Measurements from ENCODE around the gene KHK.

The KHK gene

GRCh38 chr2:27133195-27133875 is 46.8 kb downstream of the KHK start:
- no peak for DNase-seq (ENCODE audit: extremely low read depth, low read depth)
- peak overlapping the region; percentile 94 for H3K4me3 ChIP-seq (replicated peaks; ENCODE audit: low read depth, low read length)
- no peak for TF ChIP-seq CTCF (IDR thresholded peaks at IDR 0.05; ENCODE audit: low read depth, low read length, missing control alignments)

DNA sequence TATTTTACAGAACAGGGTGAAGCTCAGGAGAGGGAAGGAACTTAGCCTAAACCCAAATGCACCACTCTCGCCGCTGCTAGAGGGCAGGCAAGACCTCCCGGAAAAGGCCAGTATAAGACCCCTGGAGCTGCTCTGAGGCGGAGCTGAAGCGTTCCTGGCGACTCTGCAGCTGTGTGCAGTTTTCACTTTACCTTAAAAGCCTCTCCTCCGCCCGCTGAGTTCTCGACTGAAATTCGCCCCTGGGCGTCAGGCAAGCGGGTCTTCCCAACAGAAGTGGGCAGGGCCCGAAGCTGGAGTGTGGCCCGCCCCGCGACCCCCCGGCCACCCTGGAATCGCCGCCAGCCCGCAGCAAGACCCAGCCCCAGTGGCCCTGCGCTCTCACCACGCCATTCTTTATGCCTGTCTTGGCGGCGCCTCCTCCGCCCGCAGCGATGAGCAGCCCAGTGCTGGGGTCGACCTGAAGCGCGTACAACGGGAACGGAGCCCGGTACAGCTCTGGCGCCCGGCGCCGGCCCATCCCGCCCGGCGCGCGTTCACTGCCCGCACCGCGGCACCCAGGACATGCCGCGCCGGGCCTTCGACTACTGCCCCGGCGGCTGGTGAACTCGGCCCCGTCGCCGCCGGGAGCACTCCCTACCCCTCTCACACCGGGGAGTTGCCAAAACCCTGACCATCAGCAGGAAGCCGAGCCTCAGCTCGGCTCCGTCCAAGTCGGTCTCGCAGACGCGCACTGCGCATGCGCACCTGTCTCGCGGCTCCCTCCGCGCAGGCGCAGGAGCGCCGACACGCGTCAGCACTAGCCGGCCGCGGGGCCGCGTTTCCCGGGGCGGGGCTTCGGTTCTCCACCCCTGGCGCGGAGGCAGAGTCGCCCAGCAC is 47.6 kb downstream of the KHK start, which contains the start of gene PREB:
Gene PREB (minus strand): TSS at position 732 of the 876 bp plus-strand sequence. CDS start 215 bp downstream, at position 517.
- peak; percentile 79 for DNase-seq (ENCODE audit: extremely low read depth, low read depth)
- H3K4me3 ChIP-seq (replicated peaks; ENCODE audit: low read depth, low read length) = peak within 1 kb of the TSS; percentile 94
- TF ChIP-seq CTCF (IDR thresholded peaks at IDR 0.05; ENCODE audit: low read depth, low read length, missing control alignments) = peak; percentile 30

- DNase-seq (ENCODE audit: extremely low read depth, low read depth) = no peak
Observed at GRCh38 chr2:27134781-27135477, 48.4 kb downstream of the KHK start.

DNA sequence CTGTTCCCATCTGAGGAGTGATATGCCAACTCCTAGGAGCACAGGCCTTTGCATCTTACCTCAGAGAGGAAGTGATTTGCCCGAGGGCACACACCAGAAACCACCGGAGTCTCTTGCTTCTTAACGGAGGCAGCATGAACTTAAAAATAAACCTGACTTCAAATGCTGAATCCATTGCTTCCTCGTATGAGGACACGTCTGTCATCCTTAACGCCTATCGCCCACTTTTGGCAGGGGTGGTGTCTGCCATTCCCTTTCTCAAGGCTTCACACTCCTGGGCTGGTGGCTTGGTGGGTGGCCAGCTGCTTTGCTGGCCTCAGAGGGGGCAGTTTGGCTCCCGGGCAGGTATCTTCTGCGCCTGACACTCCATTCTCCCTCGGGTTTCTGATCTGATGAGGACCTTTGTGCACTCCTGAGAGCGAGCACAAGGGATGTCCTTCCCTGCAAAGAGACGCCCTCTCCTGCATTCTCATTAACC is 48.9 kb downstream of the KHK start:
- DNase-seq (ENCODE audit: extremely low read depth, low read depth) = no peak
- no peak for TF ChIP-seq CTCF (IDR thresholded peaks at IDR 0.05; ENCODE audit: low read depth, low read length, missing control alignments)
- H3K4me3 ChIP-seq (replicated peaks; ENCODE audit: low read depth, low read length) = no peak overlapping the region

More at GRCh38 chr2:27134781-27135477, 48.4 kb downstream of the KHK start:
- H3K4me3 ChIP-seq (replicated peaks; ENCODE audit: low read depth, low read length) = peak overlapping the region; percentile 94
- no peak for TF ChIP-seq CTCF (IDR thresholded peaks at IDR 0.05; ENCODE audit: low read depth, low read length, missing control alignments)

DNA sequence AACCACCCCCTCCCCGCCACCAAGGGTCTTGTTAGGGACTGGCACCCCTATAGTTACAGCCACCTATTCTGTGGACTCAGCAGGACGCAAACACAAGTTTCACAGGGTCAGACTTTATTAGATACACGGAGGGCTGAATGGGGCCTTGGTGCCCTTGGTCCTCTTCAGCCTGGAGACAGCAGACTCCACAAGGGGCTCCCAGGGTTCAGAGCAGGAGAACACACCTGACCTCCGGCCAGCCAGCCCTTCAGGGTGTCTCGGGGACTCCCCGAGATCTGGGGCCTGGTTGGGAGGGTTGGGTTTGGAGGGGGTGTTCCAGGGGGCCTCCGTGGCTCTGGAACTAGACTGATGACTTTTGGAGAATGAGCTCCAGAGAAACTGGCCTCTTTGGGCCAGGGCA is 50.2 kb downstream of the KHK start:
- no peak overlapping the region for H3K4me3 ChIP-seq (replicated peaks; ENCODE audit: low read depth, low read length)
- DNase-seq (ENCODE audit: extremely low read depth, low read depth) = no peak
- TF ChIP-seq CTCF (IDR thresholded peaks at IDR 0.05; ENCODE audit: low read depth, low read length, missing control alignments) = no peak

DNA sequence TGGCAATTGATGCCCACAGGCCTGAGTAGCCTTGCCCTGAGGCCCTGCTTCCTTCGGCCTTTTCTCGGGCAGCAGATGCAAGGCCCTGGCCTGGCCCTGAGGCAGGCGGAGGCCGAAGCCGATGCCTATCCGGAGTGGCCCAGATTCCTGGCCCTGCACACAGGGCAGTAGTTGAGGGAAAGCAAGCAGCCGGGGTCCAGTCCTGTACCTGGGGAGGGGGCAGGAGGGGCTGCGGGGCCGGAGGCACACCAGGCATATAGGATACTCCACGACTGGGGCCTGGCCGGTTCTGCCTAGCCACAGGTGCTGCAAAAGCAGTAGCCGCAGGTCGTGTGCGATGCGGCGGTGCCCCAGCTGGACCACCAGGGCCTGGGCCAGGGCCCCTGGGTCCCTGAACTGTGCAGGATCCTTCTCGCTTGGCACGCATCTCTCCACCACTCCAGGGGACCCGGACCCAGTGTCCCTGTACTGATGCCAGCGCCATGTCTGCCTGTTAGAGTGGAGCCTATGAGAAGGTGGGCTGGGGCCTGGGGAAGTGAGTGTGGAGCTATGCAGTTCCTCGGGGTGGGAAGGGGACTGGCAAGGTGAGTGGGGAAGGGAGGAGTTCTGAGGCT is 50.9 kb downstream of the KHK start:
- no peak for TF ChIP-seq CTCF (IDR thresholded peaks at IDR 0.05; ENCODE audit: low read depth, low read length, missing control alignments)
- DNase-seq (ENCODE audit: extremely low read depth, low read depth) = no peak
- H3K4me3 ChIP-seq (replicated peaks; ENCODE audit: low read depth, low read length) = no peak overlapping the region
